ENCODE data around the gene SBNO2. TPM values are rescaled to one million over a fixed set of nuclear protein-coding genes. Genes with fewer than 3 reads are reported as not detected.

The SBNO2 gene
- total and polyA plus RNA-seq, 2 of the 4 experiments (the other 2 are of a cell fraction): 13.4 to 40.5 TPM

- H2BK5ac ChIP-seq (ENCODE audit: low read depth, low read length, poor library complexity, severe bottlenecking): no peak overlapping the region
- no peak overlapping the region for H3K27ac ChIP-seq (ENCODE audit: insufficient read depth, low read length)
- no peak overlapping the region for H3K4ac ChIP-seq (ENCODE audit: low read depth, low read length)
- no peaks in the 10 kb centered on the region for H3K79me1 ChIP-seq (ENCODE audit: low read depth in 1 of 2, low read length in 2 of 2)
- TF ChIP-seq FOS (IDR thresholded peaks at IDR 0.05; ENCODE audit: low read depth, low read length): no peak
- TF ChIP-seq MAFK (IDR thresholded peaks at IDR 0.05; ENCODE audit: low read depth, low read length): no peak
- no peak for TF ChIP-seq MAZ (IDR thresholded peaks at IDR 0.05; ENCODE audit: borderline replicate concordance, low read depth, low read length)
- no peak for TF ChIP-seq RCOR1 (IDR thresholded peaks at IDR 0.05; ENCODE audit: insufficient replicate concordance, low read length)
- TF ChIP-seq BHLHE40 (IDR thresholded peaks at IDR 0.05; ENCODE audit: low read depth, low read length): no peak
- TF ChIP-seq MXI1 (IDR thresholded peaks at IDR 0.05; ENCODE audit: borderline replicate concordance, low read depth, low read length): no peak
- no peak for TF ChIP-seq CTCF (conservative IDR thresholded peaks at IDR 0.05; ENCODE audit: low read depth, low read length)
- TF ChIP-seq RFX5 (IDR thresholded peaks at IDR 0.05; ENCODE audit: low read depth, low read length): no peak
- TF ChIP-seq SMC3 (IDR thresholded peaks at IDR 0.05; ENCODE audit: low read depth, low read length): no peak
- TF ChIP-seq USF2 (IDR thresholded peaks at IDR 0.05; ENCODE audit: low read depth, low read length): no peak
- TF ChIP-seq NFE2L2 (IDR thresholded peaks at IDR 0.05; ENCODE audit: low read depth, low read length): no peak
- TF ChIP-seq RAD21 (IDR thresholded peaks at IDR 0.05; ENCODE audit: low read length): no peak
- TF ChIP-seq POLR2A (IDR thresholded peaks at IDR 0.05; ENCODE audit: low read depth, low read length): no peak
- no peak for TF ChIP-seq CEBPB (IDR thresholded peaks at IDR 0.05; ENCODE audit: low read depth, low read length)
- TF ChIP-seq CHD1 (IDR thresholded peaks at IDR 0.05; ENCODE audit: low read depth, low read length): no peak
- H2AFZ ChIP-seq (replicated peaks; ENCODE audit: low read length, poor library complexity): peak overlapping the region; percentile 66
- H3K4me1 ChIP-seq (ENCODE audit: control insufficient read depth, insufficient read depth, low read length): peaks cover 3% of the 10 kb centered on the region; the same call in 1 of the 2 replicates
- no peak for ATAC-seq (ENCODE audit: low read depth)
- intact Hi-C loops (cut with micrococcal nuclease) (no loop called here), in situ Hi-C loops (cut with MboI; ENCODE audit: low sequenced_read_pairs) (no loop called here), dilution Hi-C loops (cut with HindIII; ENCODE audit: low sequenced_read_pairs, unreplicated experiment) (no loop called here)
- POLR2A ChIA-PET (ENCODE audit: unreplicated experiment): no interaction called here
- peak overlapping the region; percentile 38 for H3K4me3 ChIP-seq (ENCODE audit: insufficient read depth, low read depth, low read length)
- 9% methylated on average over 17 of the region's 38 CpGs; no CpG with 5 or more reads in 1 of the 2 experiments for WGBS, 2 experiments (ENCODE audit: extremely low coverage in 2 of 2, insufficient read length in 1 of 2)
- H3K4me2 ChIP-seq (ENCODE audit: low read depth, low read length): peak overlapping the region; percentile 49; the same call in 1 of the 2 replicates
- no peaks in the 10 kb centered on the region for H3K9me1 ChIP-seq (ENCODE audit: insufficient read depth, low read length)
- no peak overlapping the region for H4K8ac ChIP-seq (ENCODE audit: low read depth in 2 of 2, low read length in 2 of 2)
- no peak overlapping the region for H2BK15ac ChIP-seq (ENCODE audit: low read depth, low read length)
- BruUV-seq (replicated peaks): no TSS peak
- H2AK9ac ChIP-seq (replicated peaks; ENCODE audit: low read depth, low read length, poor library complexity): no peak overlapping the region
- no peak for DNase-seq
- CTCF ChIA-PET: no interaction called here
- H3K27me3 ChIP-seq (ENCODE audit: control insufficient read depth, insufficient read depth, low read length): peaks cover 45% of the 10 kb centered on the region
- no peak overlapping the region for H3K9ac ChIP-seq (ENCODE audit: low read depth, low read length)
- H2BK120ac ChIP-seq (ENCODE audit: low read depth, low read length): no peak overlapping the region
- no peak overlapping the region for H4K5ac ChIP-seq (ENCODE audit: low read depth, low read length)
- H2AK5ac ChIP-seq (ENCODE audit: low read depth, low read length): no peak overlapping the region
- H4K91ac ChIP-seq (ENCODE audit: insufficient read depth, low read depth, low read length): no peak overlapping the region
- no peak overlapping the region for H2BK20ac ChIP-seq (ENCODE audit: low read depth, low read length)
- no peak overlapping the region for H3K23ac ChIP-seq (ENCODE audit: low read depth, low read length)
- no peaks in the 10 kb centered on the region for H3K36me3 ChIP-seq (ENCODE audit: control insufficient read depth, insufficient read depth, low read length)
- H3K56ac ChIP-seq (ENCODE audit: extremely low read depth, insufficient read depth, low read length): no peak overlapping the region
- peaks cover 6% of the 10 kb centered on the region; the same call in 1 of the 2 replicates for H4K20me1 ChIP-seq (ENCODE audit: insufficient read depth, low read length)
- no peak overlapping the region for H3K18ac ChIP-seq (ENCODE audit: low read depth, low read length)
- no peak overlapping the region for H3K14ac ChIP-seq (replicated peaks; ENCODE audit: low read depth, low read length)
- H3K9me3 ChIP-seq (ENCODE audit: control insufficient read depth, insufficient read depth, low read length): no peaks in the 10 kb centered on the region; the same call in 1 of the 2 replicates
Measured at GRCh38 chr19:1067341-1067957, 106.6 kb downstream of the SBNO2 start.

All from IMR-90 (cell line).